Lower lobe of right lung (tissue), 2 donors: ENCODE results near the gene FRMD1. TPM values are rescaled to one million over a fixed set of nuclear protein-coding genes. Genes with fewer than 3 reads are reported as not detected.
A peak's percentile ranks its signal among the peaks of the same experiment; 100 is the strongest.

Experiments
- ATAC-seq, 2 donors: fragments of 200-7000 bp; cut with Tn5 transposase; one replicate each; pipeline ENCODE4 v1.9.1; 2020 to 2022; ENCODE audit warnings: mild to moderate bottlenecking in 2 of 2, moderate library complexity in 2 of 2
- DNase-seq: peaks from one replicate; pipeline ENCODE4 v3.0.0-alpha.2; 2020
- H3K27ac ChIP-seq: fragments of 200-600 bp; one replicate; pipeline ENCODE4 v1.8.0; 2022
- H3K27me3 ChIP-seq: fragments of 200-600 bp; one replicate; pipeline ENCODE4 v1.8.0; 2022; ENCODE audit warnings: low read depth
- H3K36me3 ChIP-seq: fragments of 200-600 bp; one replicate; pipeline ENCODE4 v1.8.0; 2022; ENCODE audit warnings: mild to moderate bottlenecking
- H3K4me1 ChIP-seq: fragments of 200-600 bp; one replicate; pipeline ENCODE4 v1.8.0; 2022
- H3K4me3 ChIP-seq: fragments of 200-600 bp; one replicate; pipeline ENCODE4 v1.8.0; 2022; ENCODE audit warnings: mild to moderate bottlenecking
- H3K9me3 ChIP-seq: fragments of 200-600 bp; one replicate; pipeline ENCODE4 v1.8.0; 2022
- CTCF ChIP-seq: fragments of 200-600 bp; IDR thresholded peaks from one replicate; pipeline ENCODE4 v1.8.0; 2022; ENCODE audit warnings: antibody characterized with exemption, mild to moderate bottlenecking
- intact Hi-C: fragments of 100-400 bp; cut with DNase I; formaldehyde crosslinking; loops from one replicate; pipeline ENCODE4 v1.11.0; 2022
- total RNA-seq: library from RNA; stranded (reverse); fragmentation: NEBNext Ultra II Directional; extraction: Animal tissue kit (Norgen Biotek cat#: 25700); gene quantifications from one replicate; pipeline ENCODE4 v1.2.1, GENCODE V29; 2021
- donor health status: DM: no; HTN: yes; CAD: no; lungs with severe emphysema.

Gene FRMD1
- total RNA-seq, 1 donor from 2014 or later, result not detected

- Histone ChIP-seq H3K27me3 (no peaks in the 10 kb centered on the region), H3K4me1 (peaks cover 35% of the 10 kb centered on the region), H3K36me3 (no peaks in the 10 kb centered on the region), H3K27ac (no peak overlapping the region), H3K4me3 (no peak overlapping the region), H3K9me3 (peaks cover 3% of the 10 kb centered on the region)
- TF ChIP-seq CTCF, result no peak
- ATAC-seq (no peak), DNase-seq (no peak)
- intact Hi-C loops, result no loop called here
Measured at GRCh38 chr6:168033791-168034190, 45.2 kb downstream of the FRMD1 start.

GRCh38 chr6:168032005-168032760, 46.8 kb downstream of the FRMD1 start:
- no peak for ATAC-seq

GRCh38 chr6:168031411-168031971, 47.5 kb downstream of the FRMD1 start:
- peaks cover 35% of the 10 kb centered on the region for H3K4me1 ChIP-seq
- H3K9me3 ChIP-seq, result no peaks in the 10 kb centered on the region
- DNase-seq, result no peak
- H3K27me3 ChIP-seq, result no peaks in the 10 kb centered on the region
- peak overlapping the region; percentile 67 for H3K27ac ChIP-seq
- H3K36me3 ChIP-seq, result no peaks in the 10 kb centered on the region
- intact Hi-C loops, result no loop called here
- no peak for TF ChIP-seq CTCF
- no peak overlapping the region for H3K4me3 ChIP-seq
- no peak for ATAC-seq

More at GRCh38 chr6:168032005-168032760, 46.8 kb downstream of the FRMD1 start:
- Histone ChIP-seq H3K27me3 (no peaks in the 10 kb centered on the region), H3K9me3 (no peaks in the 10 kb centered on the region), H3K4me1 (peaks cover 35% of the 10 kb centered on the region), H3K4me3 (no peak overlapping the region), H3K27ac (peak overlapping the region; percentile 67), H3K36me3 (no peaks in the 10 kb centered on the region)
- no peak for DNase-seq
- TF ChIP-seq CTCF, result no peak
- intact Hi-C loops, result no loop called here

GRCh38 chr6:168030908-168031307, 48.1 kb downstream of the FRMD1 start:
- peaks cover 30% of the 10 kb centered on the region for H3K4me1 ChIP-seq
- H3K27ac ChIP-seq, result no peak overlapping the region
- intact Hi-C loops, result no loop called here
- TF ChIP-seq CTCF, result no peak
- H3K4me3 ChIP-seq, result no peak overlapping the region
- ATAC-seq, result no peak
- H3K27me3 ChIP-seq, result no peaks in the 10 kb centered on the region
- DNase-seq, result no peak
- no peaks in the 10 kb centered on the region for H3K9me3 ChIP-seq
- H3K36me3 ChIP-seq, result no peaks in the 10 kb centered on the region

GRCh38 chr6:168030218-168030746, 48.7 kb downstream of the FRMD1 start:
- no peak overlapping the region for H3K27ac ChIP-seq
- peaks cover 26% of the 10 kb centered on the region for H3K4me1 ChIP-seq
- intact Hi-C loops, result no loop called here
- no peaks in the 10 kb centered on the region for H3K27me3 ChIP-seq
- ATAC-seq, result no peak
- no peak for TF ChIP-seq CTCF
- no peaks in the 10 kb centered on the region for H3K9me3 ChIP-seq
- H3K4me3 ChIP-seq, result no peak overlapping the region
- no peaks in the 10 kb centered on the region for H3K36me3 ChIP-seq
- no peak for DNase-seq
